Liver (tissue), 3 donors: ENCODE data around the gene MRPL42.

Experiments used
- REST ChIP-seq: IDR thresholded peaks from 2 replicates; pipeline ENCODE4 v1.6.1; 2016; ENCODE audit warnings: antibody characterized with exemption, mild to moderate bottlenecking
- TAF1 ChIP-seq: conservative IDR thresholded peaks from 2 replicates; pipeline ENCODE4 v1.6.1; 2016; ENCODE audit warnings: antibody characterized with exemption, mild to moderate bottlenecking
- TF ChIP-seq, protein P1 (sequence below): fragments of 150-350 bp; IDR thresholded peaks from 2 replicates; pipeline ENCODE4 v1.5.1; 2017; ENCODE audit warnings: improper control_type of control experiment, low read depth, low read length; ENCODE audit not compliant: missing input control
- donor health status: healthy.
- donor health status: healthy.

DNA sequence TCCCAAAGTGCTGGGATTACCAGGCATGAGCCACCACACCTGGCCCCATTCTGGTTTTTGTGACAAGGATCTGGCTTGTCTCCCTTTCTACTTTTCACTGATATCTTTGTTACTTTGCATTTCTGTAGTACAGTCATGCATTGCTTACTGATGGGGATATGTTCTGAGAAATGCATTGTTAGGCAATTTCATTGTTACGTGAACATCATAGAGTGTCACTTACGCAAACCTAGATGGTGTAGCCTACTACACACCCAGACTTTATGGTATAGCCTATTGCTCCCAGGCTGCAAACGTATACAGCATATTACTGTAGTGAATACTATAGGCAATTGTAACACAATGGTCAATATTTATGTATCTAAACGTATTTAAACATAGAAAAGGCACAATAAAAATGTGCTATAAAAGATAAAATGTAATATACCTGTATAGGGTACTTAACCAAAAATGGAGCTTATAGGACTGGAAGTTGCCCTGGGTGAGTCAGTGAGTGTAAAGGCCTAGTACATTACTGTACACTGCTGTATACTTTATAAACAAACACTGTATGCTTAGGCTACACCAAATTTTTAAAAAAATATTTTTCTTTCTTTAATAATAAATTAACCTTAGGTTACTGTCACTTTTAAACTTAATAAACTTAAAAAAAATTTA is 16.0 kb downstream of the MRPL42 start:
- TF ChIP-seq, protein P1, sequence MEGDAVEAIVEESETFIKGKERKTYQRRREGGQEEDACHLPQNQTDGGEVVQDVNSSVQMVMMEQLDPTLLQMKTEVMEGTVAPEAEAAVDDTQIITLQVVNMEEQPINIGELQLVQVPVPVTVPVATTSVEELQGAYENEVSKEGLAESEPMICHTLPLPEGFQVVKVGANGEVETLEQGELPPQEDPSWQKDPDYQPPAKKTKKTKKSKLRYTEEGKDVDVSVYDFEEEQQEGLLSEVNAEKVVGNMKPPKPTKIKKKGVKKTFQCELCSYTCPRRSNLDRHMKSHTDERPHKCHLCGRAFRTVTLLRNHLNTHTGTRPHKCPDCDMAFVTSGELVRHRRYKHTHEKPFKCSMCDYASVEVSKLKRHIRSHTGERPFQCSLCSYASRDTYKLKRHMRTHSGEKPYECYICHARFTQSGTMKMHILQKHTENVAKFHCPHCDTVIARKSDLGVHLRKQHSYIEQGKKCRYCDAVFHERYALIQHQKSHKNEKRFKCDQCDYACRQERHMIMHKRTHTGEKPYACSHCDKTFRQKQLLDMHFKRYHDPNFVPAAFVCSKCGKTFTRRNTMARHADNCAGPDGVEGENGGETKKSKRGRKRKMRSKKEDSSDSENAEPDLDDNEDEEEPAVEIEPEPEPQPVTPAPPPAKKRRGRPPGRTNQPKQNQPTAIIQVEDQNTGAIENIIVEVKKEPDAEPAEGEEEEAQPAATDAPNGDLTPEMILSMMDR: no peak
- TF ChIP-seq REST: no peak
- TF ChIP-seq TAF1: no peak
